GM21619 (cell line): Measurements from ENCODE around the gene POTEE.
"Not testable (repeated sequence)": the region's sequence is repeated elsewhere in the genome, so short reads cannot be mapped to it uniquely, and the experiment has no call there.

Source experiments
- ATAC-seq: cut with Tn5 transposase; IDR thresholded peaks from one replicate; pipeline ENCODE4 v1.9.1; 2021; ENCODE audit not compliant: unreplicated experiment

The POTEE gene

GRCh38 chr2:131209030-131209772 is at the start of gene POTEE:
POTEE (plus strand) TSS chr2:131209536; CDS start chr2:131218403, 8,867 bp downstream.
- not testable (repeated sequence) for ATAC-seq

- ATAC-seq = not testable (repeated sequence)
Observed at GRCh38 chr2:131165562-131165961, 43.8 kb upstream of the POTEE start.

GRCh38 chr2:131168538-131168937 is 40.8 kb upstream of the POTEE start:
- no peak for ATAC-seq

- ATAC-seq = not testable (repeated sequence)
Observed at GRCh38 chr2:131178050-131178449, 31.3 kb upstream of the POTEE start.

GRCh38 chr2:131178721-131179418 is 30.5 kb upstream of the POTEE start:
- ATAC-seq = not testable (repeated sequence)

- not testable (repeated sequence) for ATAC-seq
Observed at GRCh38 chr2:131181451-131181850, 27.9 kb upstream of the POTEE start.

GRCh38 chr2:131193421-131193820 is 15.9 kb upstream of the POTEE start:
- not testable (repeated sequence) for ATAC-seq

GRCh38 chr2:131196186-131196585 is 13.2 kb upstream of the POTEE start:
- not testable (repeated sequence) for ATAC-seq

- ATAC-seq = no peak
Observed at GRCh38 chr2:131201098-131201497, 8.2 kb upstream of the POTEE start.

GRCh38 chr2:131207839-131208238 is 1.5 kb upstream of the POTEE start:
- not testable (repeated sequence) for ATAC-seq

GRCh38 chr2:131209773-131210104 is 403 bp downstream of the POTEE start:
- not testable (repeated sequence) for ATAC-seq

- not testable (repeated sequence) for ATAC-seq
Observed at GRCh38 chr2:131210434-131211211, 1.3 kb downstream of the POTEE start.

- ATAC-seq = not testable (repeated sequence)
Observed at GRCh38 chr2:131217238-131217986, 8.1 kb downstream of the POTEE start.

GRCh38 chr2:131235543-131236449 is 26.5 kb downstream of the POTEE start:
- ATAC-seq = not testable (repeated sequence)
